Neuronal stem cell (in vitro differentiated cells): ENCODE results near the gene SEMA6A.

Source experiments
- DNase-seq: peaks from one replicate; pipeline ENCODE4 v3.0.0-alpha.2; 2013; ENCODE audit warnings: low spot score
- H2AFZ ChIP-seq: one replicate; pipeline ENCODE4 v1.6.1; 2013; ENCODE audit warnings: mild to moderate bottlenecking, low read length, inconsistent platforms
- H2AK5ac ChIP-seq: 2 replicates; pipeline ENCODE4 v1.6.1; 2013; ENCODE audit warnings: low read depth, mild to moderate bottlenecking, inconsistent platforms, low read length, moderate library complexity, mixed read lengths
- H2BK120ac ChIP-seq: 2 replicates; pipeline ENCODE4 v1.6.1; 2013; ENCODE audit warnings: low read depth, mild to moderate bottlenecking, inconsistent platforms, low read length, moderate library complexity, mixed read lengths
- H2BK12ac ChIP-seq: one replicate; pipeline ENCODE4 v1.6.1; 2013; ENCODE audit warnings: low read length, inconsistent platforms
- H2BK15ac ChIP-seq: 2 replicates; pipeline ENCODE4 v1.6.1; 2013; ENCODE audit warnings: mild to moderate bottlenecking, low read length, inconsistent platforms, mixed read lengths
- H2BK5ac ChIP-seq: one replicate; pipeline ENCODE4 v1.6.1; 2013; ENCODE audit warnings: inconsistent platforms, mild to moderate bottlenecking, low read length, moderate library complexity
- H3K14ac ChIP-seq: one replicate; pipeline ENCODE4 v1.6.1; 2013; ENCODE audit warnings: low read length, inconsistent platforms
- H3K18ac ChIP-seq: 2 replicates; pipeline ENCODE4 v1.6.1; 2013; ENCODE audit warnings: low read length, inconsistent platforms
- H3K23ac ChIP-seq: 2 replicates; pipeline ENCODE4 v1.6.1; 2013; ENCODE audit warnings: low read depth, mild to moderate bottlenecking, mixed read lengths, low read length, inconsistent platforms; ENCODE audit not compliant: poor library complexity
- H3K27ac ChIP-seq: replicated peaks from 3 replicates; pipeline ENCODE4 v1.5.1; 2013; ENCODE audit warnings: low read length, inconsistent platforms
- H3K27me3 ChIP-seq, 3 experiments: 2 replicates each; pipeline ENCODE4 v1.6.1; 2013; ENCODE audit warnings: low read length in 3 of 3, mild to moderate bottlenecking in 2 of 3, inconsistent platforms in 1 of 3, low read depth in 1 of 3, mixed read lengths in 1 of 3, moderate library complexity in 1 of 3; ENCODE audit not compliant: control insufficient read depth in 3 of 3, insufficient read depth in 3 of 3
- H3K36me3 ChIP-seq, 2 donors: replicated peaks in 1 of 2; 2 replicates each; pipeline ENCODE4 v1.6.1; 2013; ENCODE audit warnings: low read length in 2 of 2; ENCODE audit not compliant: control insufficient read depth in 2 of 2, insufficient read depth in 2 of 2
- H3K4ac ChIP-seq: 2 replicates; pipeline ENCODE4 v1.6.1; 2013; ENCODE audit warnings: inconsistent platforms, mild to moderate bottlenecking, low read length, moderate library complexity
- H3K4me1 ChIP-seq, 2 donors: 1 replicate in 1 of 2; 2 replicates in 1 of 2; pipeline ENCODE4 v1.6.1; 2013; ENCODE audit warnings: low read length in 2 of 2, low read depth in 1 of 2; ENCODE audit not compliant: control insufficient read depth in 2 of 2, insufficient read depth in 1 of 2
- H3K4me2 ChIP-seq: one replicate; pipeline ENCODE4 v1.6.1; 2013; ENCODE audit warnings: mild to moderate bottlenecking, low read length, inconsistent platforms; ENCODE audit not compliant: insufficient read depth, poor library complexity, severe bottlenecking
- H3K4me3 ChIP-seq, 2 donors: 2 replicates each; pipeline ENCODE4 v1.5.1; 2013; ENCODE audit warnings: low read length in 2 of 2, mild to moderate bottlenecking in 2 of 2, inconsistent platforms in 1 of 2, moderate library complexity in 1 of 2
- H3K79me1 ChIP-seq: one replicate; pipeline ENCODE4 v1.6.1; 2013; ENCODE audit warnings: low read depth, mild to moderate bottlenecking, inconsistent platforms, low read length, moderate library complexity
- H3K9ac ChIP-seq: one replicate; pipeline ENCODE4 v1.6.1; 2013; ENCODE audit warnings: mild to moderate bottlenecking, low read depth, low read length, inconsistent platforms; ENCODE audit not compliant: poor library complexity
- H3K9me3 ChIP-seq, 2 donors: replicated peaks in 1 of 2; 2 replicates each; pipeline versions ENCODE3 to v1.6.1; 2013; ENCODE audit warnings: low read length in 2 of 2, mild to moderate bottlenecking in 2 of 2, inconsistent platforms in 1 of 2, low read depth in 1 of 2, mixed read lengths in 1 of 2, moderate library complexity in 1 of 2; ENCODE audit not compliant: control insufficient read depth in 2 of 2, insufficient read depth in 1 of 2
- H4K8ac ChIP-seq: one replicate; pipeline ENCODE4 v1.6.1; 2013; ENCODE audit warnings: low read depth, mild to moderate bottlenecking, inconsistent platforms, low read length, moderate library complexity
- H4K91ac ChIP-seq: one replicate; pipeline ENCODE4 v1.6.1; 2013; ENCODE audit warnings: low read length, low read depth, mild to moderate bottlenecking, inconsistent platforms; ENCODE audit not compliant: poor library complexity
- WGBS, 2 donors: extraction: QIAGEN DNeasy Blood & Tissue Kit; methylation state at CpG; one replicate each; pipeline ENCODE4 v1.1.7; 2013; ENCODE audit warnings: missing lambda C conversion rate in 2 of 2, mixed read lengths in 1 of 2; ENCODE audit not compliant: insufficient read length in 2 of 2, insufficient replicate concordance in 1 of 2; ENCODE audit errors: extremely low coverage in 2 of 2; 5-methylcytosine and 5-hydroxymethylcytosine counted together

Gene SEMA6A

GRCh38 chr5:116577064-116577788 is 2.6 kb upstream of the SEMA6A start:
- H3K9ac ChIP-seq: no peak overlapping the region
- no peaks in the 10 kb centered on the region for H3K36me3 ChIP-seq
- H3K4ac ChIP-seq: no peak overlapping the region
- H2BK120ac ChIP-seq: no peak overlapping the region
- no peak overlapping the region for H3K4me2 ChIP-seq
- H3K14ac ChIP-seq: no peak overlapping the region
- H2AK5ac ChIP-seq: no peak overlapping the region
- H2BK15ac ChIP-seq: no peak overlapping the region
- H3K79me1 ChIP-seq: no peaks in the 10 kb centered on the region
- H2BK5ac ChIP-seq: no peak overlapping the region
- H3K27me3 ChIP-seq: no peaks in the 10 kb centered on the region
- no peak overlapping the region for H4K8ac ChIP-seq
- H3K27ac ChIP-seq: no peak overlapping the region
- H2AFZ ChIP-seq: no peak overlapping the region
- no peak overlapping the region for H4K91ac ChIP-seq
- no CpG with 5 or more reads among the region's 12 CpGs for WGBS, 2 donors
- no peak overlapping the region for H3K23ac ChIP-seq
- H3K9me3 ChIP-seq: no peaks in the 10 kb centered on the region
- no peak overlapping the region for H3K18ac ChIP-seq
- no peak overlapping the region for H2BK12ac ChIP-seq
- no peak for DNase-seq
- peaks cover 0 to 2% of the 10 kb centered on the region in 2 donors for H3K4me1 ChIP-seq
- H3K4me3 ChIP-seq: no peak overlapping the region

GRCh38 chr5:116576053-116576713 is 1.6 kb upstream of the SEMA6A start:
- Histone ChIP-seq H2BK5ac (peak overlapping the region; percentile 83), H2AFZ (peak overlapping the region; percentile 92), H3K9me3 (no peaks in the 10 kb centered on the region), H2BK15ac (peak overlapping the region; percentile 95), H3K23ac (peak overlapping the region; percentile 8), H2AK5ac (no peak overlapping the region), H3K4me2 (peak overlapping the region; percentile 94), H3K4ac (no peak overlapping the region), H3K27me3 (no peaks in the 10 kb centered on the region), H4K8ac (no peak overlapping the region), H4K91ac (no peak overlapping the region), H3K4me3 (peak overlapping the region; percentile 69 to 75), H3K36me3 (no peaks in the 10 kb centered on the region), H2BK120ac (no peak overlapping the region), H3K79me1 (no peaks in the 10 kb centered on the region), H3K4me1 (peaks cover 0 to 2% of the 10 kb centered on the region in 2 donors), H3K9ac (peak overlapping the region; percentile 80), H3K14ac (no peak overlapping the region), H3K27ac (peak overlapping the region; percentile 56), H2BK12ac (no peak overlapping the region), H3K18ac (peak overlapping the region; percentile 97)
- DNase-seq: peak; percentile 90
- WGBS, 2 donors: no CpG with 5 or more reads among the region's 44 CpGs

GRCh38 chr5:116575326-116576052 is 866 bp upstream of the SEMA6A start:
- H3K79me1 ChIP-seq: no peaks in the 10 kb centered on the region
- H2BK15ac ChIP-seq: no peak overlapping the region
- no CpG with 5 or more reads among the region's 33 CpGs for WGBS, 2 donors
- no peak overlapping the region for H2BK12ac ChIP-seq
- H3K18ac ChIP-seq: peak overlapping the region; percentile 5
- no peak overlapping the region for H3K23ac ChIP-seq
- H2AFZ ChIP-seq: peak overlapping the region; percentile 92
- no peak overlapping the region for H3K14ac ChIP-seq
- H3K9me3 ChIP-seq: no peaks in the 10 kb centered on the region
- H3K27me3 ChIP-seq: no peaks in the 10 kb centered on the region
- H3K36me3 ChIP-seq: no peaks in the 10 kb centered on the region
- DNase-seq: peak; percentile 53
- H3K9ac ChIP-seq: no peak overlapping the region
- peak overlapping the region; percentile 94 for H3K4me2 ChIP-seq
- no peak overlapping the region for H2BK5ac ChIP-seq
- no peak overlapping the region for H4K91ac ChIP-seq
- no peak overlapping the region for H2AK5ac ChIP-seq
- peak overlapping the region; percentile 86 for H3K27ac ChIP-seq
- H3K4me3 ChIP-seq: peak overlapping the region; percentile 69 to 75
- H4K8ac ChIP-seq: no peak overlapping the region
- no peak overlapping the region for H3K4ac ChIP-seq
- no peak overlapping the region for H2BK120ac ChIP-seq
- peaks cover 0 to 2% of the 10 kb centered on the region in 2 donors for H3K4me1 ChIP-seq
